GM23248 (cell line): ENCODE data around the gene HNRNPLL.

ENCODE experiments used
- EZH2 ChIP-seq: fragments of 200-600 bp; sonication (generic); IDR thresholded peaks from 2 replicates; pipeline ENCODE4 v1.6.1; 2018; ENCODE audit warnings: antibody characterized with exemption, mild to moderate bottlenecking; ENCODE audit not compliant: insufficient read depth, poor library complexity, severe bottlenecking
- EZH2phosphoT487 ChIP-seq: fragments of 200-600 bp; sonication (generic); IDR thresholded peaks from 2 replicates; pipeline ENCODE4 v1.6.1; 2018; ENCODE audit warnings: antibody characterized with exemption, moderate library complexity, mild to moderate bottlenecking, low read depth; ENCODE audit not compliant: insufficient read depth

GRCh38 chr2:38553554-38553953, 49.2 kb downstream of the HNRNPLL start:
- TF ChIP-seq EZH2 (no peak), EZH2phosphoT487 (no peak)
